ENCODE data around the gene STX12.
A peak's percentile ranks its signal among the peaks of the same experiment; 100 is the strongest.
"Not testable (repeated sequence)": the region's sequence is repeated elsewhere in the genome, so short reads cannot be mapped to it uniquely, and the experiment has no call there.

STX12 gene

DNA sequence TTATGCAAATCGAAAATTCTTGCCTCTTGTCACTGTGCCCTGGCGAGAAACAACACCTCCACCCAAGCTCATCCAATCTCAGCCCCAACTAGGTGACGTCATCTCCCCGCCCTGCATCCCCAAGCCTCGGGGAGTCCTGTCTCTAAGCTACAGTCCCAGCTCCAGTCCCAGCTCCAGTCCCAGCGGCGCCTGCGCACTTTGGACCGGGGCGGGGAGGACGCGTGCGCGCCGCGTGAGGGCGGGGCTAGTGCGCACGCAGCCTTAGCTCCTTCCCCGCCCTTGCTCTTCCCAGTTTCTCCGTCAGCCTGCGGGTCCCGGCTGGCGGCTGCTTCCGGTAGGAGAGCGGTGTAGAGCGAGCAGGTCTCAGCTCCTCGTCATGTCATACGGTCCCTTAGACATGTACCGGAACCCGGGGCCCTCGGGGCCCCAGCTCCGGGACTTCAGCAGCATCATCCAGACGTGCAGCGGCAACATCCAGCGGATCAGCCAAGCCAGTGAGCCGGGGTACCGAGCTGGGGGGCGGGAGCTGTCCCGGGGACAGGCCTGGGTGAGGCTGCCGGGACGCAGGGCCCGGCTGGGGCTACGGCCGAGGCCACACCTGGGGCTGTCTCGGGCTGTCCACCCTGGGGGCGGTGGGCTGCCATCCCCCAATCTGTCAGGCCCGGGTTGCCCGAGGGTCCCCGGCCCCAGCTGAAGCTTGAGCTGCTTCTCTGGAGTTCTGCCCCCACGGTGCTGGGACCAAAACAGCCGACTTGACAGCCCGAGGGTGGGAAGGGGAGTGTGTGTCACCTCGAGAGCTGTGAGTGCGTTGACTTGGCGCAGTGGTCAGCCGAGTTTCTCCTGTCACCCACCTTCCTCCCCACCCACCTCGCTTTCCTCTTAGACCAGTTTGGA lies at the start of gene STX12:
TSS of gene STX12 (plus strand) at position 288 of the 894 bp plus-strand sequence. CDS start at position 377, 89 bp downstream.
- DNase-seq = peak; percentile 98 to 99

DNA sequence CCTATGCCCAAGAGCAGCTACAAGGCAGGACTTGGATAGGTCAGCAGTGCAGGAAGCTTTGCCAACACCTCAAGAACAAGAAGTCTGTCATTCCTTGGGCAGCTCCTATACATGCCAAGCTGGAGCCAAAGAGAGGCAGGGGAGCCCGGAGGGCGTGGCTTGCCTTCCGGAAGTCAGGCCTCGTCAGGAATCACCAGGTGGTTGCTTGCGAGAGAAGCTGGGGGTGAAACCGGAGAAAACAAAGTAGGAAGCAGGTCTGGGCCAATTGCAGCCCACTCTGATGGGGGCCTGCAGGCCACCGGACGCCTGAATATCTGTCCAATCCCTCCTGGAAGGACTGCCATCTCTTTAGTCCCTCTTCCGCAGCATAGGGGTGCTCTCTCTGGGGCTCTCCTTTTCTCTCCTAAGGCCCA lies 48.1 kb upstream of the STX12 start:
- peak; percentile 26 to 58 for DNase-seq

DNA sequence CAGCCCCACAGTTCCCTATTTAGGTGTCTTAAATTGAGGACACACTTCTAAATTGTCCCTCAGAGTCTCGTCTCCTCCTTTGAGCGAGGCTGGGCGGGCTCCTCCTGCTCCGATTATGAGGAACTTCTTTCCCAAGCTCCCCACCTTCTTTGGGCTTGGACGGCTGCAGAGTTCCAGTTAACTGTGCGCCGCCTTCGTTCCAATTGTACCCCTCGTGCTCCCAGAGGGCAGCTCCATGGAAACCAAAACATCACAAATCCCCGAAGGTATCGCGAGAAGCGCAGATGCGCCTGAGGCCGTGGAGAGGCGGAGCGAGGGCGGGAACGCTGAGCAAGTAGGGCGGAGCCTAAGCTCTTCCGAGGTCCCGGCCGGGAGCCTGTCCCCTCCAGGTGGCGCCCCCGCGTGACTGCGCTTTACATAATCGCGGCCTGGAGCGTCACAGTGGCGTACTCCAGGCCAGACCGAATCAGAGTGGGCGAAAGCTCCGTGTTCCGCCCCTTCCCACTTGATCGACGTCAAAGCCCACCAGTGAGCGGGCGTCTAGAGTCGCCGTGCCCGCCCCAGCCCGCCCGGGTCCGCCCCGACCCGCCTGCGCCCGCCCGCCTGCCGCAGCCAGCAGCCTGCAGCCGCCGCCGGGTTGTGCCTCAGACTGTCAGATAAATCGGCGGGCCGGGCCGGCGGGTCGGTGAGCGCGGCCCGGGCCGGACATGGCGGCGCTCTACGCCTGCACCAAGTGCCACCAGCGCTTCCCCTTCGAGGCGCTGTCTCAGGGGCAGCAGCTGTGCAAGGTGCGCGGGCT lies 47.4 kb upstream of the STX12 start, which contains the start of gene FAM76A:
TSS of gene FAM76A (plus strand) at position 588 of the 799 bp plus-strand sequence. CDS start at position 708, 120 bp downstream.
- DNase-seq = peak; percentile 99 to 100

DNA sequence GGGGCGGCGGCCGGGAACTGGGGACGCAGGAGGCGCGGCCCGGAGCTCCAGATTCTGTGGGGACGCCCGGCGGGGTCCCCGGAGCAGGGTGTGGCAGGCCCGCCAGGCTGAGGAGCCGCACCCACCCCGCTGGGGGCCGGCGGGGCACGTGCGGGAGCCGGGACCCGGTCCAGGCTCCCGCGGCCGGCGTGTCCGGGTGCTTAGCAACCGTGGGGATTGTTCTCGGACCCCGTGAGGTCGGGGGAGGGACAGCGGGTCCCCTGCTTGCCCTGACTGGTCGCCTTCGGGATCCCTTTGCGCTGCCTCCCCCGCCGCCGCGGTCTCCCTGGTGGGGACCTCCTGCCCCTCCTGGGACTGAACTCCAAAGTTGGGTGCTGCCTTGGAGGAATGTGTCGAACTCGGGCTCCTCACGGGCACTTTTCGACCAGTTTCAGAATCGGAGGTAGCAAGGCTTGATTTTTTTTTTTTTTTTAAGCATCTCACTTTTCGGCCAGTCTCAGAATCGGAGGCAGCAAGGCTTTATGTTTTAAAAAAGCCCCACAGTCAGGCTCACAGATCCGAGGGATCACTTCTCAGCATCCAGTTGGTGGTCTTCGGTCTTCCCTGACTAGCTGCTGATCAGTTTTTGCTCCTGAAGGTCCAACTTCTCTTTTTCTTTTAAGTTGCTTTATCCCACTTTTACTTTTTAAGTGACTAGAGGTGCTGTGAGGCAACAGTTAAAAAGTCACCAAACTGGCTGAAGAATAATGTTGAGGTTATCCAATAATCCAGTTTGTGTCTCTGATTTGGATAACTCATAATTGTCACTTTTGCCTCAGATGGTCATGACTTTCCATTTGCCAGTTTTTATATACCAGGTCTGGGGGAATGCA lies 46.6 kb upstream of the STX12 start:
- DNase-seq = peak in 1 of 2 experiments; percentile 28

DNA sequence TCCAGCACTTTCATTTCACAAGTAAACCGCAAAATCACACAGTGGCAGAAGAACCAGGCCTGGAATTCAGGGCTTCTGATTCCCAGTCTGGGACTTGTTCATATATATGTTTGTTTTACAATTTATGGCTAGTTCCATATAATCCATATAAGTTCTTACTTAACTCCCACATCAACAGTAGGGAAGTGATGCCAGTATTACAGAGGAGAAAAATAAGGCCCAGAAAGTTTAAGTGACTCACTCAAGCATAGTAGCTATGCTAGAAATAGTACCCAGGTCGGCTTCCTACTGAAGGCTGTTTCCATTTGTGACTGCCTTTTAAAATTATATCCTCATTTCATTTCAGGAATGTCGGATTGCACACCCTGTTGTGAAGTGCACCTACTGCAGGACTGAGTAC lies 45.9 kb upstream of the STX12 start:
- no peak for DNase-seq

DNA sequence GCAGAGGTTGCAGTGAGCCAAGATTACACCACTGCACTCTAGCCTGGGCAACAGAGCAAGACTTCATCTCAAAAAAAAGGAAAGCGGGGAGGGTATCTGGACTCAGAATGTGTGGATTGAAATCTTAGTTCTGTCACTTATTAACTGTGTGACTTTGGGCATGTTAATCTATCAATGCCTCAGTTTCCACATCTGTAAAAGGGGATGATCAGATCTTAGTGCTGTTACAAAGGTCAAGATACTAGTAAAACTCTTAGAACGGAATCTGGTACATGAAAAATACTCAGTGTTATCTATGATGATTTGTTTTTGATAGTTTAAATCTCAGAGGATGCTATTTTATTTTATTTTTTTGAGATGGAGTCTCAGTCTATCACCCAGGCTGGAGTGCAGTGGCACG lies 36.8 kb upstream of the STX12 start:
- DNase-seq = no peak

DNA sequence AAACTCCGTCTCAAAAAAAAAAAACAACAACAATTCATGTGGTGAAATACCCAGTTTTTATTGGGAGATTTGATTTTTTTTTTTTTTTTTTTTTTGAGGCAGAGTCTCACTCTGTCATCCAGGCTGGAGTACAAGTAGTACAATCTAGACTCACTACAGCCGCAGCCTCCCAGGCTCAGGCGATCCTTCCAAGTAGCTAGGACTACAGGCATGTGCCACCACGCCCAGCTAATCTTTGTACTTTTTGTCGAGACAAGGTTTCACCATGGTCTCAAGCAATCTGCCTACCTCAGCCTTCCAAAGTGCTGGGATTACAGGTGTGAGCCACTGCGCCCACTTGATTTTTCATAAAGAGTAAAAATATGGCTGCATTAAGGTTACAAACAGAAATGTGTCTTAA lies 31.9 kb upstream of the STX12 start:
- DNase-seq = no peak

DNA sequence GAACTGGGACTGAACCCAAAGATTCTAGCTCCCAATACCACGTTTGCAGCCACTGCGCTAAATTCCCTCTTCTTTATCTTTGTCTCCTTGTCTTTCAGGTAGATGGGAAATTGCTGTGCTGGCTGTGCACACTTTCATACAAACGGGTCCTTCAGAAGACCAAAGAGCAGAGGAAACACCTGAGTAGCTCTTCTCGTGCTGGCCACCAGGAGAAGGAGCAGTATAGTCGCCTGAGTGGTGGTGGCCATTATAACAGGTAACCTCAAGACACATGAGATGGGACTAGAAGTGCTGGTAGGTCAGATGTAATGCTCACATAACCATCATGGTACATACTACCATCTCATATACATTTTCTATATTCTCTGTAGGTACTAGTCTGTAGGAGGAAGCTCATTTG lies 28.5 kb upstream of the STX12 start:
- no peak for DNase-seq

DNA sequence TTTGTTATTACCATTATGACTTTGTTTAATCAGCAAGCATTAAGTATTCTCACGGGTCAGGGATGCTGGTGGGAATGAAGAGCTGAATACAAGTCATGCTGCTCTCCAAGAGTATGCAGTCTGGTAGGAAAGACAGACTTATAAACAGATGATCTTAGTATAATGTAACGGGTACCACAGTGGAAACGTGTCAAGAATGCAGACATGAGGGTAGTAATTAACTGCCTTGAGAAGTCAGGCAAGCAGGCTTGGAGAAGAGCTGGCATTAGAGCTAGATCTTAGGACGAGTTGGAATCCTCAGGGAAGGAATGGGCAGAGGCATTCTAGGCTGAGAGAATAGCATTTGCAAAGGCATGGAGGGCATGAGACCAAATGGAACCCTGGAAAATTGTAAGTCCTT lies 27.6 kb upstream of the STX12 start:
- no peak for DNase-seq

DNA sequence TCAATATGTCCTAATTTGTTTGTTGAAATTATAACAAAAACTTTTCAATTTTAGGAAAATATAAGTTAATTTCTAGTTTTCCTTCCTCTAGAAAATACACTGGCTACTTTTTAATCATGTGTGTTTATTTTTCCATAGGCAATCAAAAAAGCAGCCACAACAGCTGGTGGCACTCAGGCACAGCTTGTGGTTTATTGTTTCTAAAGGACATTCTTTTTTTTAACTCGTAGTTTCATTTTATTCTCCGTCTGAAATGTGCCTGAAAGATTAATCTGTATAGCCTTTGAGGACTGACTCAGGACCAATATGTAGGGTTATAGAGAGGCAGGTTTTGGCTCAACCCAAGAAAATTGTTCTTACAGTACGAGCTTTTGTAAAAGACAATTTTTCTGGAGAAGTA lies 20.7 kb upstream of the STX12 start:
- DNase-seq = no peak

DNA sequence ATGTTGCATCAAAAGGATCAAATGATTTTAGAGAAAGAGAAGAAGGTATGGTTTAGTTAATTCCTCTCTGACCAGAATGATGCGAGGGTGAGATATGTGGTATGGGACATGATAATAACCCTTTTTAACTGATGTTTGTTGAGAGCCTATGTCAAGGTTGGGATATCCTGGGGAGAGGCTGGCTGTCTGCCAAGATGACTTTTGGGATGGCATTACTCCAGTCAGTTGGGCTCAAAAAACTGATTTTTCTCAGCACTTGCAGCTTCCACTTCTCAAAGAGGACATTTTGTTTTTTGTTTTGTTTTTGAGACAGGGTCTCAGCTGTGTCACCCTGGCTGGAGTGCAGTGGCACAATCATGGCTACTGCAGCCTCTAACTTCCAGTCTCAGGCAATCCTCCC lies 17.7 kb upstream of the STX12 start:
- DNase-seq = no peak

DNA sequence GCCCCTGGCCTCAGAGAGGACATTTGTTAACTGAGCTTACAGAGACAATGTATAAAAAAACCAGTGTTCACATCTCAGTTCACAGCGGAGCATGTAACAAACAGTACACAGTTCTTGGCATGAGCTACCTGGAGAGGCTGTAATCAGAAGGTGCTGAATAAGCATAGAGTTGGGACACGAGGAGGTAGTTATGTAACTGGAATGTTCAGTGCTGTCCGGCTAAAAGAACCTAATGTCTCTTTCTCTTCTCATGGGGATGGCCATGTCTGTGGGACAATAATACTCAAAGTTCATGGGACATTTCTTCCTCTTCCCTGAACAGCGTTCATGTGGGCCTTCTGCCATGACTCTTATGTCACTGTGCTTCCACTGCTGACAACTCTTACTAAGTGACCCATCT lies 17.2 kb upstream of the STX12 start:
- no peak for DNase-seq

DNA sequence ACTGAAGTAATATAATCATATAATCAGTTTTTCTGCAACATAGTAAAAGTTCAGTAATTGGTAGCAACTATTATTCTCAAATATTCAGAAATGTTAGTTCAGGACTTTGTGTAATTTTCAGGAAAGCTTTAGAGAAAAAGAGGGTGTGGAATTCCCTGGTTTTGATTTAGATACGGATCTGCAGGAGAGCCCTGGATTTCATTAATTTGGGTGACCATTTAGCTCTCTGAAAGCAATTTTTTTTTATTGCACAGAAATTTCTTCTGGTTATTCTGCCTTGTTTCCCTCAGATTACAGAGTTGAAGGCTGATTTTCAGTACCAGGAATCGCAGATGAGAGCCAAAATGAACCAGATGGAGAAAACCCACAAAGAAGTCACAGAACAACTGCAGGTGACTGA lies 13.8 kb upstream of the STX12 start:
- no peak for DNase-seq

DNA sequence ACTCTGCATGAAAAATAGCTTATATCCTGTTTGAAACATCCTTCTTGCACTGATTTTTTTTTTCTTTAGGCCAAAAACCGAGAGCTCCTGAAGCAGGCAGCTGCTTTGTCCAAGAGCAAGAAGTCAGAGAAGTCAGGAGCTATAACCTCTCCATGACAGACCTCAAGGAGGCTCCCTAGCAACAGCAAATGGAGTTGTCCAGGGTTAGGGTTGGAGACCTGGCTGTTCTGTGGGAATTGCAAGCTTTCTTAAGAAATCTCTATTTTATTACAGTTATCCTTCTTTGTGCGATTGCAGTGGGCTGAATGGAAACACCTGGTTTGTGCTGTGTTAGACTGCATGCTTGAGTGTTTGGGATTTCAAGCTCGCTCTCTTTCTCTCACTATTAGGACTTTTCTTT lies 12.6 kb upstream of the STX12 start:
- DNase-seq = no peak

DNA sequence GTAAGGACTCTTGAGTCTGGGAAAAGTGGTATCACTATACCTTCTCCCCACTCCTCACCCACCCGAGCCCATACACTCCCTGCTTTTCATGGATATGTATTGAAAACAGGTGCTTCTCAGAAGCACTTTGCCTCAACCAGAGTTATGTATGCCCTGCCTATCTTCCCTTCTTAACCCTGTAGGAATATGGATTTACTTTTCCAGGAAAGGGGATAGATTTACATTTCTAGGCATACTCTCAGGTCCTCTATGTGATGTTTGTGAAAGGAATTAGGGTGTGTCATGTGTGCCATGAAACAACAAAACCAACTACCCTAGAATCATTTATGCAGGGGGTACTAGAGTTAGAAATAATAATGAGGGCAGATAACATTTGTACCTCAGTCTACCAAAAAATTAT lies 11.0 kb upstream of the STX12 start:
- no peak for DNase-seq

DNA sequence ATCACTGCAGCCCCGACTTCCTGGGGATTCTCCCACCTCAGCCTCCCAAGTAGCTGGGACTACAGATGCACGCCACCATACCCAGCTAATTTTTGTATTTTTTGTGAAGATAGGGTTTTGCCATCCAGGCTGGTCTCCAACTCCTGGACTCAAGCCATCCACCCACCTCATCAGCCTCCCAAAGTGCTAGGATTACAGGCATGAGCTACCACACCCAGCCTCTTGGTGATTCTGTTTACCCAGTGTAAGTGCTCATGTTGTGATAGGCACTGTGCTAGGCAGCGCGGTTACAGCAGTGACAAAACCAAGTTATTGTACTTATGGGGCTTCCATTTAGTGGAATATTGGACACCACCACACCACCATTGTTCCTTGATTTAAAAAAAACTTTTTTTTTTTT lies 9.7 kb upstream of the STX12 start:
- no peak for DNase-seq

DNA sequence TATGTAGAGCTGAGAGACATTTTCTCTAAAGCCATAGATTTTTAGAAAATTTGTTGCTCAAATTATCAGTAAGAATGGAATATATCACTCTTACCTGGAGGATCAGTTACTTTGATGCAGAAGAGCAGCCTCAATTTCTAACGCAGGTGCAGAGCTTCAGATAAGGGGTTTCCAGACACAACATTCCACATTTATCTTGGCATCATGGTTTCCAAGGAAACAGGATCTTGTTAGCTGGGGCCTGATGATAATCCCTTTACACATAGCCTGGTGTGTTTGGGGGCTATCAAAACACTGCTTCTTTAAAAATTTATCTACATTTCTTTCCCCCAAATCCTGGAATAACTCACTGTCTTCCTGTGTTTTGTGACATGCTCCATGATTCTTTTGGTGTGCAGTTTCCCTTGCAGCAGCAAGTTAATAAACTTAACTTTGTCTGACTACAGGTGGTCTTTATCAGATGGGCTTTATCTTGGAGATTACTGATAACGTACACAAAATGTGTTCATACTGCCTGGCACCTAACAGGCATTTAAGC lies 2.7 kb upstream of the STX12 start:
- DNase-seq = no peak

DNA sequence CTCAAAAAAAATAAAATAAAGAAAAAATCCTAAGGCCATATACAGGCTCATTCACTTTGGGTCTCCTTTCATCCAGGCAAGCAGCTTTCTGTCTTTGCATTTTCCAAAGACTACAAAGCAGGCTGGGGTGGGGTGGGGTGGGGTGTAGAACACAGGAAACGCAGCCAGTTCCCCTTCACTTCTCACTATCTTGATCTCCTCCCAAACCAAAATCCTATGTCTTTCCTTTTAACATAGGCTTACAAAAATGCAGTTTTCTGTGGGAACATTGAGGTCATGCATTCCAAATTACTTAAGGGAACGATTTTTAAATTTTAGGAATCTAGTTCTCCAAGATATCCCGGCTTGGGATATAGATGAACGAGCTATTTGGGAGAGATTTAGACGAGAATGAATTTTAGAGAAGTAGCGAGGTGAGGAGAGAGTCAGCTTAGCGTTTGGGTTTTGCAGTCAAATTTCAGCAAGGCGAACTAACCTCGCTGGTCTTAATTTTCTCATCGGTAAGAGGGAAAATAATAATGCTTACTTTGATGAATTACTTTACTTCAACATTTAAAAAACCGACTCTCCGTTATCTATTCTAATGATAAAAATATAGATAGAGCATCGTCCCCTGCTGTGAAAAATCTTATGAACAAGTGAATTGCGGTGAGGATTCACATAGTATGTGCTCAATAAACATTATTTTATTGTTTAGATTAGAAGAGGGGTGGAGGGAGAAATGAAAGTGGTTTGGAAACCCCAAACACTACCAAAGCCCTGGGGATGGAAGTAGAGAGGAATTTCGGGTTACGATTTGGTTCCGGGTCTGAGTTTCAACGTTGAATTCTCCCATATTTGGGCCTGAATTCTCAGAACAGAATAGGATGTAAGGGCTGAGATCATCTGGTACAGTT lies 735 bp upstream of the STX12 start:
- DNase-seq = no peak

DNA sequence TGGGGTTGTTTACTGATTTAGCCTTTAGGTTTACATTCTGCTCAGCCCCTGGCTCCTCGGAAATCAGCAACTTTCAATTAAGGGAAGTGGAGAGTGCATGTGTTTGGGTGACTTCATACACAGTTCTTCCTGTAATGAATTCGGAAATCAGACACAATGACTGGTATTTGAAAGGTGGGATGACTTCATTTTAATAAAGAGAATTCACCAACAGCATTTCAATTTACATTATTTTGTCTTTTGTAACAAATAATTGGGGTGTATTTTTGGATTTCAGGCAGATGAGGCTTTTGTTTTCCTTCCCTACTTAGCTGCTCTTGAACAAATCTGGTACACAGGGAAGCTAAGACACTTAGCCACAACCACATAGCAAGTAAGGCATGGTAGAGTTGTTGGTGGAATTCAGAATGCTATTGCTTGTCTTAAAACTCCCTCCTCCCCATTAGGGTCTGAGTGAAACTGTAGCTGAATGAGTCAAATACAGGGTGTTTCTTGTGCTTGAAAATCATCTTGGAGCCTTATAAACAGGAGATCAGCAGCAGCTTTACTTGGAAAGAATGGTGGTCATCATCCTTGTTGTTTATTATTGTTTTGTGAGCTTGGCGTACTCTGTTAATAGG lies 917 bp downstream of the STX12 start:
- no peak for DNase-seq

DNA sequence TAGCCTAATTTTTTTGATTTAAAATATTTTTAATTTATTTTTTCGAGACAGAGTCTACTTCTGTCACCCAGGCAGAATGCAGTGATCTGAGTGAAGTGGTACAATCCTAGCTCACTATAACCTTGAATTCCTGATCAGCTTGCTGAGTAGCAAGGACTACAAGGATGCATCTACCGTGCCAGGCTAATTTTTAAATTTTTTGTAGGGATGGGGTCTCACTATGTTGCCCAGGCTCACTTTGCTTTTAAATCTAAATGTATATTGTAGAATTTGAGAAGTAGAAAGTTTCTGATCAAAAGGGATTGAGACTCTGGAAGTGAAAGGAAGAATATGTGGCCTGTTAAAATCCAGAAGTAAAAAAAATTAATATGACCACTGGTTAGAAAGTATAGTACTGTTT lies 1.6 kb downstream of the STX12 start:
- no peak for DNase-seq

DNA sequence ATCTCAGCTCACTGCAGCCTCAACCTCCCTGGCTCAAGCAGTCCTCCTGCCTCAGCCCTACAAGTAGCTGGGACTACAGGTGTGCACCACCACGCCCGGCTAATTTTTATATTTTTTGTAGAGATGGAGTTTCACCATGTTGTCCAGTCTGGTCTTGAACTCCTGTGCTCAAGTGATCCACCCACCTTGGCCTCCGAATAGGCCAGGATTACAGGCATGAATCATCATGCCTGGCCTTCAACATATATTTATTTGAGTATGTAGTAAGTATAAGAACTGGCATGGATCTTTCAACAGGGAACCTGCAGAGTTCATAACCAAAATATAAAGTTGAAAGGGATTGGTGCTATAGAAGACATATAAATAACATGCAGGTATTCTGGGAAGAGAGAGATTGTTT lies 2.3 kb downstream of the STX12 start:
- DNase-seq = not testable (repeated sequence)

Data from NCI-H446 (cell line).